Astrocyte of the spinal cord (primary cell): ENCODE data around the gene STPG4.
"Not testable (repeated sequence)": the region's sequence is repeated elsewhere in the genome, so short reads cannot be mapped to it uniquely, and the experiment has no call there.

ENCODE experiments used
- DNase-seq: peaks from one replicate; pipeline ENCODE4 v3.0.0; 2011; ENCODE audit warnings: low read depth, low spot score
- H3K4me3 ChIP-seq: 2 replicates; pipeline ENCODE4 v1.5.1; 2011; ENCODE audit warnings: low read depth, mild to moderate bottlenecking, low read length, moderate library complexity
- CTCF ChIP-seq: IDR thresholded peaks from 2 replicates; pipeline ENCODE4 v1.5.1; 2012; ENCODE audit warnings: low read depth, mild to moderate bottlenecking, low read length, inconsistent platforms
- in situ Hi-C: cut with HindIII; loops from 2 replicates; pipeline ENCODE4 v1.10.0; 2017; ENCODE audit warnings: low sequenced_read_pairs

Gene STPG4

DNA sequence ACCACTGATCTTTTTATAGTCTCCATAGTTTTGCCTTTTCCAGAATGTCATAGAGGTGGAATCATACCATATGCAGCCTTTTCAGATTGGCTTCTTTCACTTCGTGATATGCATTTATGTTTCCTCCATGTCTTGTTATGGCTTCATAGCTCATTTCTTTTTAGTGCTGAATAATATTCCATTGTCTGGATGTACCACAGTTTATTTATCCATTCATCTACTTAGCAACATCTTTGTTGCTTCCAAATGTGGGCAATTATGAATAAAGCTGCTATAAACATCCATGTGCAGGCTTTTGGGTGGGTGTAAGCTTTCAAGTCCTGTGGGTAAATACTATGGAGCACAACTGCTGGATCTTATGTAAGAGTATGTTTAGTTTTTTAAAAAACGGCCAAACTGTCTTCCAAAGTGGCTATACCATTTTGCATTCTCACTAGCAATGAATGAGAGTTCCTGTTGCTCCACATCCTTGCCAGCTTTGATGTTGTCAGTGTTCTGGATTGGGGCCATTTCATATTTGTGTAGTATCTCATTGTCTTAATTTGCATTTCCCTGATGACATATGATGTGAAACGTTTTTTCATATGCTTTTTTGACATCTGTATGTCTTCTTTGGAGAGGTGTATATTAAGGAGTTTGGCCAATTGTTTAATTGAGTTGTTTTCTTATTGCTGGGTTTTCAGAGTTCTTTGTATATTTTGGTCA lies 20.6 kb downstream of the STPG4 start:
- no peak overlapping the region for H3K4me3 ChIP-seq
- no peak for TF ChIP-seq CTCF
- DNase-seq, result no peak
- in situ Hi-C loops, result no loop called here

GRCh38 chr2:47133046-47133445 lies 22.1 kb downstream of the STPG4 start:
- in situ Hi-C loops, result no loop called here
- no peak for DNase-seq
- TF ChIP-seq CTCF, result no peak
- H3K4me3 ChIP-seq, result no peak overlapping the region

- in situ Hi-C loops, result no loop called here
- no peak for DNase-seq
- no peak overlapping the region for H3K4me3 ChIP-seq
- no peak for TF ChIP-seq CTCF
Observed at GRCh38 chr2:47129191-47129706, 25.9 kb downstream of the STPG4 start.

GRCh38 chr2:47128705-47129104 lies 26.4 kb downstream of the STPG4 start:
- no peak overlapping the region for H3K4me3 ChIP-seq
- in situ Hi-C loops, result no loop called here
- no peak for DNase-seq
- TF ChIP-seq CTCF, result no peak

- in situ Hi-C loops, result no loop called here
- TF ChIP-seq CTCF, result no peak
- no peak for DNase-seq
- H3K4me3 ChIP-seq, result no peak overlapping the region
Observed at GRCh38 chr2:47127862-47128543, 27.1 kb downstream of the STPG4 start.

GRCh38 chr2:47126783-47127182 lies 28.3 kb downstream of the STPG4 start:
- no peak for TF ChIP-seq CTCF
- in situ Hi-C loops, result no loop called here
- no peak for DNase-seq
- H3K4me3 ChIP-seq, result no peak overlapping the region

GRCh38 chr2:47124740-47125139 lies 30.4 kb downstream of the STPG4 start:
- DNase-seq, H3K4me3 ChIP-seq, in situ Hi-C loops: not testable (repeated sequence)

DNA sequence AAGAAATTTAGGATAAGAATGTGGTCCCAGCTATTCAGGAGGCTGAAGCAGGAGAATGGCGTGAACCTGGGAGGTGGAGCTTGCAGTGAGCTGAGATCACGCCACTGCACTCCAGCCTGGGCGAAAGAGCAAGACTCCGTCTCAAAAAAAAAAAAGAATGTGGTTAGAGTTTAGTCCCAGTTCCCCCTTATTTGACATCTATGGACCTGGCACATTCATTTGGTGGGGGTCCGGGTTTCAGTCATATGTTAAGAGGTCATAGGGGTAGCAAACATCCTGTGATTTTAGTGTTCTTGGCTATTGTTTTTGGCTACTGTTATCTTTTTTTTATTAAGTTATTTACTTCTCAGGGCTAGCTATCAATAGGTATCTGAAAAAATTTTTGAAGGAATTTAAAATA lies 34.7 kb downstream of the STPG4 start:
- in situ Hi-C loops, H3K4me3 ChIP-seq, DNase-seq: not testable (repeated sequence)
